Kidney epithelial cell (primary cell): ENCODE measurements around the gene PLEKHG4. TPM values are rescaled to one million over a fixed set of nuclear protein-coding genes. Genes with fewer than 3 reads are reported as not detected.
A peak's percentile ranks its signal among the peaks of the same experiment; 100 is the strongest.

ENCODE experiments used
- DNase-seq: peaks from one replicate; pipeline ENCODE4 v3.0.0-alpha.2; 2010; ENCODE audit warnings: low read depth
- H3K27me3 ChIP-seq: 2 replicates; pipeline ENCODE4 v1.6.0; 2011; ENCODE audit warnings: low read length; ENCODE audit not compliant: control insufficient read depth, insufficient read depth
- H3K36me3 ChIP-seq: 2 replicates; pipeline ENCODE4 v1.5.1; 2011; ENCODE audit warnings: low read length; ENCODE audit not compliant: control insufficient read depth, insufficient read depth
- H3K4me3 ChIP-seq: 2 replicates; pipeline ENCODE4 v1.5.1; 2011; ENCODE audit warnings: low read depth, mild to moderate bottlenecking, control low read depth, low read length
- CTCF ChIP-seq: IDR thresholded peaks from 2 replicates; pipeline ENCODE4 v1.5.1; 2011; ENCODE audit warnings: mild to moderate bottlenecking, moderate library complexity, low read length, control low read depth, inconsistent platforms; ENCODE audit not compliant: insufficient read depth, poor library complexity, severe bottlenecking
- total RNA-seq: library from RNA; depleted of rRNA; stranded (reverse); fragments of >200 nt; gene quantifications from 2 replicates; pipeline ENCODE4 v1.2.3, GENCODE V29; 2015

The PLEKHG4 gene
- total RNA-seq, 1 donor from 2014 or later: 9.7 TPM

DNA sequence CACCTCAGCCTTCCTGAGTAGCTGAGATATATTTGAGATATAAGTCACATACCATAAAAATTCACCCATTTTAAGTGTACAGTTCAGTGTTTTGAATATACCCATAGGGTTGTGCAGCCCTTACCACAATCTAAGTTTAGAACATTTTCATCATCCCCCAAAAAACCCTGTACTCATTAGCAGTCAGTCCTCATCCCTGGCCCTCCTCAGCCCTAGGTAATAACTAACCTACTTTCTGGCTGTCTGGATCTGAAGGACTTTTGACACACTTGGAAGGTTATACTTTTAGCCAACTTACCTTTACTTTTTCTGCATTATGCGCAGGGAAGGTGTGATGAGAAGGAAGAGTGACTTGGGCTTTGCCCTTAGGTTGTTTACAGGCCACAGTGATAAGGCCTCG lies 4.0 kb upstream of the PLEKHG4 start:
- H3K27me3 ChIP-seq: no peaks in the 10 kb centered on the region
- no peak for TF ChIP-seq CTCF
- no peaks in the 10 kb centered on the region for H3K36me3 ChIP-seq
- no peak overlapping the region for H3K4me3 ChIP-seq
- no peak for DNase-seq

DNA sequence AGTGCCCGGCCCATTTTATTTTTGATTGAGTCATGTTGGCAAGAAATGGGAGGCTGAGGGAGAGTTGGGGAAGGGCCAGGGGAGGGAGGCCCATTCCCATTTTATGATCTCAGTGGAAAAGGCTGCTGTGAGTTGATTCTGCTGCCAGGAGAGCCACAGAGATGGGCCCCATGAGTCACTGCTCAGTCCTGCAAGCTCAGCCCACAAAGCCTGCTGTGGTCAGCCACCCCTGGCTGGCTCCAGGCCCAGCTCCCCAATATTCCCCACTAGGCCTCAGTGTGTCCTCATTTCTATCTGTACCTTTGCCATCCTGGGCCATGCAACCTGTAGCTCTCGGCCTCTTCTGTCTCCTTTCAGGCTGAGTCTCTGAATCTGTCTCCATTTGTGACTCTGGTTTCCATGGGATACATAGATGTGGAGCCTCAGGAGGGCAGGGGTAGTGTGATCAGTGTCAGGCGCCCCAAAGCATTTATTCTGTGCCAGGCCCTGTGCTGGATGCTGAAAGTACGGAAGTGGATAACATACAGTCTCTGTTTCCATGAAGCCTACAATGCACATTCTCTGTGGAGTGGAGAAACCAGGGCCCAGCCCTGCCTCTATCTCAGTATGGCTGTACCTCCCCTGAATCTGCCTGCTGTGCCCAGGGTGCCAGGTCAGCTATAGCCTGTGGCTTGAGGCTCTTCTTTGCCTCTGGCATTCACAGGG lies 1.9 kb upstream of the PLEKHG4 start:
- Histone ChIP-seq H3K27me3 (no peaks in the 10 kb centered on the region), H3K4me3 (no peak overlapping the region), H3K36me3 (no peaks in the 10 kb centered on the region)
- TF ChIP-seq CTCF: no peak
- peak; percentile 98 for DNase-seq

- no peak for DNase-seq
- Histone ChIP-seq H3K4me3 (peak overlapping the region; percentile 49), H3K27me3 (no peaks in the 10 kb centered on the region), H3K36me3 (no peaks in the 10 kb centered on the region)
- TF ChIP-seq CTCF: no peak
Observed at GRCh38 chr16:67277999-67278772, 1.1 kb upstream of the PLEKHG4 start.

DNA sequence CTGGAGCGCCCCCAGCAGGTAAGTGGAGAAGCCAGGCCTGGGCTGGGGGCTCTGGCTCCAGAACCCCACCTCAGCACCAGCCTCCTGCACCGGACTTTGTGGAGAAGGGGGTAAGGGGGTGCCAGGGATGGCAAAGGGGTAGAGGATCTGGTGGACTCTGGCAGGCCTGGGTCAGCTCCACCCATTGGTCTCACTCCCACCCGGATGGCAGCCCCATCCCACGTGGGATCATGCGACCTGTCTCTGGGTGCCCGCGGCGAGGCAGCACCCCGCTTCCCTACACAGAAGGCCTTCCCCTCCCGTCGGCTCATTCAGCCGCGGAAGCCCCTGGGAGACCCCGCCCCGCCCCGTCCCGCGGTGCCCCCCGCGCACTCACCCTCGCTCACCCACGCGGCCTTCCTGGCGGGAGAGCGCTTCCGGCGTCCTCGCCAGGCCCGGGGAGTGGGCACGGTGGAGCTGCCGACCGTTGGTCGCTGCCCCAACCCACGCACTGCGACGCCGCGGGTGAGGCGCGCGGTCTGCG lies 498 bp upstream of the PLEKHG4 start:
- peak; percentile 40 for TF ChIP-seq CTCF
- Histone ChIP-seq H3K36me3 (no peaks in the 10 kb centered on the region), H3K27me3 (no peaks in the 10 kb centered on the region), H3K4me3 (peak overlapping the region; percentile 49)
- DNase-seq: no peak

DNA sequence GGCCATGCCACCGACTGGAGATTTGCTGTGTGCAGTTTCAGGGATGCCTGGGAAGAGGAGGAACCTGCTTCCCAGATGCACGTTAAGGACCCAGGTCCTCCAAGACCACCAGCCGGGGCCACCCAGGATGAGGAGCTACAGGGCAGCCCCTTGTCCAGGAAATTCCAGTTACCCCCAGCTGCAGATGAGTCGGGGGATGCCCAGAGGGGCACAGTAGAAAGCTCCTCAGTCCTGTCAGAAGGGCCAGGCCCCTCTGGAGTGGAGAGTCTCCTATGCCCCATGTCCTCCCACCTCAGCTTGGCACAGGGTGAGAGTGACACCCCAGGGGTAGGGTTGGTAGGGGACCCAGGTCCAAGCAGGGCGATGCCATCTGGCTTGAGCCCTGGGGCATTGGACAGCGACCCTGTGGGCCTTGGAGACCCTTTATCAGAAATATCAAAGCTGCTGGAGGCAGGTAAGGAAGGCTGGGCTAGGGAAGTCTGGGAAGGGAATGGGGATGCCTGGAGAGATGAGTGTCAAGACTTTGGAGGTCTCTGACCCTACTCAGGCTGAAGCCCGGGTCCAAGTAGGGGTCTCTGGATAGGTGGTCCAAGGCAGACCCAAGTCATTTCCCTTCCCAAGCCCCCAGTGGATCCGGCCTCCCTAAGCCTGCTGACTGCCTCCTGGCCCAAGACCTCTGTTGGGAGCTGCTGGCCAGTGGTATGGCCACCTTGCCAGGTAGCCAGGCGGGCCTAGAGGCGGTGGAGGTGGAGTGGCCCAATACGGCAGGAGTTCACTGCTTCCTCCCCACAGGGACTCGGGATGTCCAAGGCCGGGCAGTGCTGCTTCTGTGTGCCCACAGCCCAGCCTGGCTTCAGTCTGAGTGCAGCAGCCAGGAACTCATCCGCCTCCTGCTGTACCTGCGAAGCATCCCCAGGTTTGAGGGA lies 1.0 kb downstream of the PLEKHG4 start:
- no peak for TF ChIP-seq CTCF
- DNase-seq: no peak
- Histone ChIP-seq H3K27me3 (no peaks in the 10 kb centered on the region), H3K4me3 (no peak overlapping the region), H3K36me3 (no peaks in the 10 kb centered on the region)
